B cell (primary cell): Measurements from ENCODE around the gene PRRT4. TPM values are rescaled to one million over a fixed set of nuclear protein-coding genes. Genes with fewer than 3 reads are reported as not detected.
A peak's percentile ranks its signal among the peaks of the same experiment; 100 is the strongest.

ENCODE experiments used
- ATAC-seq: fragments of 200-7000 bp; cut with Tn5 transposase; one replicate; pipeline ENCODE4 v1.10.0; 2021; ENCODE audit warnings: low read depth, mild to moderate bottlenecking, moderate number of reproducible peaks, moderate library complexity
- CTCF ChIA-PET: fragments of 350-600 bp; sonication (Branson Sonifier 250); formaldehyde crosslinking; loops from one replicate; lab custom pipeline; 2021; ENCODE audit warnings: antibody characterized with exemption, inconsistent platforms; lab: Charles Lee
- POLR2A ChIA-PET: fragments of 350-600 bp; sonication (Branson Sonifier 250); formaldehyde crosslinking; loops from one replicate; lab custom pipeline; 2021; ENCODE audit warnings: antibody characterized with exemption; lab: Charles Lee
- DNase-seq: peaks from one replicate; pipeline ENCODE4 v3.0.0; 2013
- H2AFZ ChIP-seq: 2 replicates; pipeline ENCODE4 v1.6.1; 2012; ENCODE audit warnings: mild to moderate bottlenecking, low read depth, low read length; ENCODE audit not compliant: insufficient read depth, poor library complexity, severe bottlenecking
- H3K27ac ChIP-seq, 2 donors: 1 replicate in 1 of 2; 2 replicates in 1 of 2; pipeline ENCODE4 v1.5.1; 2012 to 2013; ENCODE audit warnings: low read length in 2 of 2, mild to moderate bottlenecking in 2 of 2, moderate library complexity in 1 of 2
- H3K27me3 ChIP-seq, 4 experiments: fragments of 200-600 bp in 1 of 4; sonication (generic) in 1 of 4; replicated peaks in 1 of 4; 1 replicate in 2 of 4; 2 replicates in 2 of 4; pipeline versions ENCODE4 v1.6.1 to v1.7.0; 2013 to 2016; ENCODE audit warnings: low read length in 3 of 4, mild to moderate bottlenecking in 2 of 4, mixed read lengths in 1 of 4, moderate library complexity in 1 of 4; ENCODE audit not compliant: insufficient read depth in 4 of 4, control insufficient read depth in 3 of 4; ENCODE audit errors: control extremely low read depth in 1 of 4
- H3K36me3 ChIP-seq, 2 experiments: replicated peaks in 1 of 2; 1 replicate in 1 of 2; 2 replicates in 1 of 2; pipeline versions ENCODE4 v1.6.1 to v1.7.1; 2013; ENCODE audit warnings: low read length in 1 of 2; ENCODE audit not compliant: insufficient read depth in 2 of 2, control insufficient read depth in 1 of 2; ENCODE audit errors: control extremely low read depth in 1 of 2, extremely low read depth in 1 of 2
- H3K4me1 ChIP-seq, 2 donors: fragments of 200-600 bp in 1 of 2; sonication (generic) in 1 of 2; 1 replicate in 1 of 2; 2 replicates in 1 of 2; pipeline versions ENCODE4 v1.5.1 to v1.6.1; 2013 to 2017; ENCODE audit warnings: low read length in 2 of 2; ENCODE audit not compliant: control insufficient read depth in 2 of 2, insufficient read depth in 2 of 2
- H3K4me2 ChIP-seq: replicated peaks from 2 replicates; pipeline ENCODE3; 2012; ENCODE audit warnings: mild to moderate bottlenecking, low read depth, low read length; ENCODE audit not compliant: poor library complexity, severe bottlenecking
- H3K4me3 ChIP-seq, 5 experiments: fragments of 200-600 bp in 1 of 5; sonication (generic) in 1 of 5; 1 replicate in 3 of 5; 2 replicates in 2 of 5; pipeline versions ENCODE4 v1.5.1 to v1.7.0; 2011 to 2016; ENCODE audit warnings: low read length in 4 of 5, mild to moderate bottlenecking in 4 of 5, low read depth in 2 of 5, control low read depth in 1 of 5, moderate library complexity in 1 of 5; ENCODE audit not compliant: insufficient read depth in 1 of 5; ENCODE audit errors: control extremely low read depth in 1 of 5, extremely low read depth in 1 of 5
- H3K79me2 ChIP-seq: fragments of 200-600 bp; sonication (generic); one replicate; pipeline ENCODE4 v1.6.0; 2016; ENCODE audit warnings: low read length; ENCODE audit not compliant: control insufficient read depth, insufficient read depth
- H3K9ac ChIP-seq: fragments of 200-600 bp; sonication (generic); 2 replicates; pipeline ENCODE4 v1.6.1; 2017; ENCODE audit warnings: mild to moderate bottlenecking, low read length, moderate library complexity
- H3K9me3 ChIP-seq, 3 donors: one replicate each; pipeline versions ENCODE4 v1.6.1 to v1.7.1; 2013; ENCODE audit warnings: low read length in 2 of 3; ENCODE audit not compliant: control insufficient read depth in 2 of 3, insufficient read depth in 1 of 3; ENCODE audit errors: control extremely low read depth in 1 of 3
- H4K20me1 ChIP-seq: 2 replicates; pipeline ENCODE4 v1.6.0; 2012; ENCODE audit warnings: mild to moderate bottlenecking, low read length; ENCODE audit not compliant: insufficient read depth, control insufficient read depth, poor library complexity, severe bottlenecking
- H3K27ac Mint-ChIP-seq: one replicate; pipeline ENCODE4 v1.8.0; 2021; ENCODE audit warnings: mixed read lengths
- H3K27me3 Mint-ChIP-seq: one replicate; pipeline ENCODE4 v1.8.0; 2021; ENCODE audit warnings: mixed read lengths
- H3K4me1 Mint-ChIP-seq: one replicate; pipeline ENCODE4 v1.8.0; 2021; ENCODE audit warnings: mixed read lengths
- H3K4me3 Mint-ChIP-seq: one replicate; pipeline ENCODE4 v1.8.0; 2021; ENCODE audit warnings: mixed read lengths
- H3K9me3 Mint-ChIP-seq: one replicate; pipeline ENCODE4 v1.8.0; 2022; ENCODE audit warnings: mixed read lengths; ENCODE audit not compliant: insufficient read depth
- CTCF ChIP-seq: fragments of 200-600 bp; IDR thresholded peaks from one replicate; pipeline ENCODE4 v1.8.0; 2022; ENCODE audit warnings: antibody characterized with exemption, mild to moderate bottlenecking
- EZH2 ChIP-seq: IDR thresholded peaks from 2 replicates; pipeline ENCODE4 v1.6.1; 2012; ENCODE audit warnings: borderline replicate concordance, low read depth, mild to moderate bottlenecking, moderate library complexity, low read length; ENCODE audit not compliant: insufficient read depth, poor library complexity, severe bottlenecking
- WGBS: methylation state at CpG from one replicate; pipeline ENCODE4 v1.1.5; 2013; ENCODE audit warnings: missing lambda C conversion rate; ENCODE audit not compliant: insufficient coverage; 5-methylcytosine and 5-hydroxymethylcytosine counted together
- intact Hi-C: fragments of 100-400 bp; cut with micrococcal nuclease; formaldehyde crosslinking; loops from one replicate; pipeline ENCODE4 v1.10.0; 2022
- polyA plus RNA-seq: library from polyadenylated mRNA; depleted of rRNA; stranded (reverse); fragments of >200 nt; gene quantifications from 2 replicates; pipeline ENCODE4 v1.2.3, GENCODE V29; 2012
- total RNA-seq, 2 donors: library from RNA; stranded (reverse); fragments of 120-200 nt in 1 of 2; gene quantifications; 1 replicate in 1 of 2; 2 replicates in 1 of 2; pipeline versions ENCODE4 v1.2.3 to v1.2.4, GENCODE V29; 2013 to 2022

The PRRT4 gene
- total and polyA plus RNA-seq, 2 donors (not counting 1 experiment from before 2014, with no cell fraction given) = 0.04 to 0.20 TPM

GRCh38 chr7:128388145-128388485, 26.6 kb upstream of the PRRT4 start:
- no peak for ATAC-seq
- no peak overlapping the region for H3K4me3 ChIP-seq
- no peak for TF ChIP-seq CTCF
- TF ChIP-seq EZH2 = no peak
- no peak overlapping the region for H3K27ac Mint-ChIP-seq
- POLR2A ChIA-PET = no interaction called here
- peaks cover 6% of the 10 kb centered on the region for H3K4me1 Mint-ChIP-seq
- DNase-seq = no peak
- no peaks in the 10 kb centered on the region for H3K9me3 Mint-ChIP-seq
- H3K9ac ChIP-seq = no peak overlapping the region
- no peaks in the 10 kb centered on the region for H3K79me2 ChIP-seq
- H3K27me3 Mint-ChIP-seq = no peaks in the 10 kb centered on the region
- peaks cover 0 to 5% of the 10 kb centered on the region in 2 experiments for H3K36me3 ChIP-seq
- no peaks in the 10 kb centered on the region for H3K9me3 ChIP-seq
- H3K4me3 Mint-ChIP-seq = no peak overlapping the region
- no peaks in the 10 kb centered on the region for H4K20me1 ChIP-seq
- H3K4me2 ChIP-seq = no peak overlapping the region
- CTCF ChIA-PET = interaction anchor here (0.5 to 3.4 kb wide), 23 partner anchors 9 to 682 kb away, joined by 3 to 32 read pairs (median 5); partner anchors contain the start of genes HILPDA and RBM28
- intact Hi-C loops = loop anchor here (5.0 kb wide), 1 partner anchor 831 kb away; no protein-coding TSS in a partner anchor
- WGBS = 100% methylated on average over 1 of the region's 3 CpGs
- H2AFZ ChIP-seq = peak overlapping the region; percentile 2
- no peak overlapping the region for H3K27ac ChIP-seq
- peaks cover 0 to 11% (median 3%) of the 10 kb centered on the region in 4 experiments for H3K27me3 ChIP-seq
- H3K4me1 ChIP-seq = peaks cover 0 to 7% of the 10 kb centered on the region in 2 donors
